DMS79 (cell line): ENCODE results near the gene NR3C2.

Experiments used
- DNase-seq: peaks from one replicate; lab custom pipeline; 2025; lab: John Stamatoyannopoulos, UW

NR3C2 gene

DNA sequence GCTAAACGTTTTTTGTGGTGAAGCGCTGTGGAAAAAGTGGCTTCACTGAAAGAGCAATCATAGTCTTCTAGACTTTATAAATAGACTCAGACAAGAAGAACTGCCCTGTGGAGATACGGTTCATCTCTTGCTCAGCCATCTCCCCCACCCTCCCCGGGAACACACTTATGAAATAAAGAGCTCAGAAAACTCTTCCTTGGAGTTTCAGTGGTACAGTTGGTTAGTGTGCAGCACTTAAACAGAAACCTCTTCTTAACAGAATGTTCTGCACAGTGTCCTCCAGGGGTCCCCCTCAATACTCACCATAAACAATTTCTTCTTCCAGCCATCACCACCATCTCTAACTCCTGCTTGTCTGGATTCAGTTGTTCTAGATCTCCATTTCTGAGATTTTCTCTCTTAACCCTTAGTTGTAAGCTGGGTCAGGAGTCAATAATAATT is 397.3 kb downstream of the NR3C2 start:
- no peak for DNase-seq

DNA sequence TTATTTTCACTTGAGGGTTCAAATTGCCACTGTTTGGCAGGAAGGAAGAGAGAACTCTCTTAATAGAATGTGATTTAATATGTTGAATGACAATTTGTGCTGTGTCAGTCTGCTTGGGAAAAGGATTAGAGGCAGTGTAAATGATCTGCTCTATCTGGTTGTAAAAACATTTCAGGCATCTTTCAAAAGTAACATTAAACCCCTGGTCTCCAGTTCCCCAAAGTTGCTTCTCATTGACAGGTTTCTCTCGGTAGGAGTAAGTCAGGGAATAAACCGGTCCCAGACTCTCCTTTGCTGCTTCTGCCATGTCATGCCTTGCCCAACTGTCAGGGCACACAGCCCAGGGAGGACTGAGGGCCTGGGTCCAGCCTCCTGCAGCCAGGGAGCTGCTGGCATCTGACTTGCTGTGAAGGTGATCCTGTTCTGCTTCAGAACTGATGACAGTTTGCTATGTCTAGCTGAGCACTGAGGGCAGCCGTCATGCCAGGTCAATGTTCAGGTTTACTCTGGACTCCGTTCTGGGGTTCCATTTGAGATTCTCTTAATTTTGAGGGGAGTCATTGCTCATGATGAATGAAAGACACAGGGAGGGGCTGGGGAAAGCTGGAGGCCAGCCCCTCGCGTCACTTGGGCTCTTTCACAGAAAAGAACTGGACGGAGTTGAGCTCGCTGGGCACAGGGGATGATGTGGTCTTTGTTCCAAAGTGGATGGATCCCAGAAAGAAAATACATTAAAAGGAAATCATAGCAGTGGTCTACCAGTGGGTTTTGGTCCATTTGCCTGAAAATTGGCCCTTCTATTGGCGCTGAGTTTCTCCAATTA is 397.9 kb downstream of the NR3C2 start:
- DNase-seq: no peak

DNA sequence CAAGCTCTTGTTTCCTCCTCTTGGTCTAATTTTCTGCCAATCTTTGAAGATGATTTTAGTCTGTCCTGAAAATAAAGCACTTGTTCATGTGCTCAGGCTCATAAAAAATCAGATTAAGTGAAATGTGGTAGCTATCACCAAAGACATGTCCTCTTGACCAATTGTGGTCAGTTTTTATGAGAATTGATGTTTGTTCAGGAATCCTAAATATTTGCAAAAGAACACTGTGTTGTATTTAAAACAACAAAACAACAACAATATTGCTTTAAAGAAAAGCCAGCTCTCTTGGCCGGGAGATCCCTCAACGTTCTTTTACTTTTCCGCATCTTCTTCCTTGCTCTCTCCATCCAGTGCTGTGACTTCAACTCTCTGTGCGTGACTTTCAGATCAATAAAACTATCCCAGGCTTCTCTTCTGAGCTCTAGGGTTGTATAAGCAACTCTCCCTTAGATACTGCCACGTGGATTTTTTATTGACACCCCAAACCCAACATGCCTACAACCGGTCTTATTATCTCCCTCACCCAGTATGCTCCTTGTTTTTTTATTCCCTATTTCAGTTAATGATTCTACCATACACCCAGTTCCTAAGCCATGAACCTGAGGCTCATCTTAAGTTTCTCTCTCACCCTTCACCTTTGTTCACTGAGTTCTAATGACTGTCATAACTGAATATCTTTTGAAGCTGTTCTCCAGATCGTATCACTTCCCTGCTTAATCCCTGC is 400.4 kb downstream of the NR3C2 start:
- no peak for DNase-seq

DNA sequence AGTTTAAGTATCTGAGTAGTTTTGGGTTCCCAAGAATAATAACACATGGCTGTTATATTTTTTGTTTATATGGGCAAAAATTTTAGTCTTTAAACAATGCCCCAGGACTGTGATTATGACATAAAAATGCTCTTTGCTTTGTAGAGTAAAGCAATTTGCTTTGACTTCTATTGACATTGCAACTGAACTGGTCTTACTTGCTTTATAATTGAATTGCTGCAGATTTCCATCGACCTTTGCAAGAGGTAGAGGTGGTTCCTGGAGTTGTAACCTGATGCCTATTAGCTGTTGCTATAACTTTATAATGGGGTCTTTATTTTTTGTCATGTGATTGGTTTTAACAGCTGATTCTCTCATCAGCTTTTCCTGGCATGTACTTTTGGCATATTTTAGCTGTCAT is 407.4 kb downstream of the NR3C2 start:
- no peak for DNase-seq

DNA sequence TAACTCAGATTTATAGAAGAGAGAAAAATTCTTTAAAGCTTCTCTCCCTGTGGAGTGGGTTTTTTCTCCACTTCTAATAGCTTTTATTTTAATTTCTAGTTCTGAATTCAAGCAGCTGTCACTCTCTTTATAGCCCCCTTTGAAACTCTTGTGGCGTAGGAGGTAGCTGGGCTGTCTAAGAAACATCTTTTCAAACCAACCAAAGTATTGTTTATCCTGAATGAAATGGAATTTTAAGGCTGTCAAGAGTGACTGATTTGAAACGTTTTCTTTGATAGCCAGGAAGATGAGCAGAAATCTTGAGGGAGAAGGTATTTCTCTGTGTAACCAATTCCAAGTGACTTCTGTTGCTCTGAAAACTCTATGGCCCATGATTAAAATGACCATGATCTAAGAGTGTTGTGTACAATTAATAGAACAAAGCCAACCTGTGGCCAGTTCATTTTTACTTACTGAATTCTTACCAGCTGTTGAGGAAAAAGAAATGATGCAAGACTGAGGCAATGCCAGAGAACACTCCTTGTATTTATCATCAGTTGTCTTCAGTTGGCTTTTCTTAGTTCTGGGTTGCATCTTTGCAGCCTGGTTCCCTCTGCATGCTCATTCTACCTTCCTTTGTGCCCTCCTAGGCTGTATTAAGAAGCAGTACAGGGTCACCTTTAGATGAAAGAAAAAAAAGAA is 411.9 kb downstream of the NR3C2 start:
- DNase-seq: no peak

DNA sequence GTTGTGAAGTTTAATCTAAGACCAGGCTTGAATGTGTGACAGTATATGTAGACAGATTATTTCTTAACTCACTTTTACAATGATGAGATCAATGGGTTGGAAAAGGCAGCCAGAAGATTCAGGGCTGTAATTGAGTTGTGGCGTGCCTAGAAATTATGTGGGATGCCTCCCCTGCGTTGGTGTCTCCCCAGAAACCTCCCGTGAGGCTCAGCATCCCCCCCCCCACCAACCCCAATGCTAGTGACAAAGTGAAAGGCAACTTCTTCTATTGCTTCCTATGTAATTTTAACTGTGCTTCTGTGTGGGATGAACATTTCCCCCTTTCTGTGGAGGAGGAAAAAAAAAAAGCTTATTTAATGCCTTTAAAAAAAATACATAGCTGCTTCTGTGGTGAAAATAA is 412.4 kb downstream of the NR3C2 start:
- no peak for DNase-seq
